IPS-NIHi11 (cell line): ENCODE measurements around the gene CITED2.
"Not testable (repeated sequence)": the region's sequence is repeated elsewhere in the genome, so short reads cannot be mapped to it uniquely, and the experiment has no call there.

Experiments
- DNase-seq: peaks from one replicate; pipeline ENCODE4 v3.0.0; 2012; ENCODE audit warnings: mixed read lengths, low spot score

CITED2 gene

GRCh38 chr6:139374357-139375225 is at the start of gene CITED2:
Gene CITED2, minus strand, starts transcription at chr6:139374648. Its CDS starts 704 bp downstream, at chr6:139373944.
- DNase-seq = peak; percentile 77

GRCh38 chr6:139423037-139423703 is 48.7 kb upstream of the CITED2 start:
- DNase-seq = no peak

- no peak for DNase-seq
These were observed 47.9 kb upstream of the CITED2 start for GRCh38 chr6:139422105-139423036.

- DNase-seq = no peak
These were observed 44.2 kb upstream of the CITED2 start for GRCh38 chr6:139418481-139419132.

GRCh38 chr6:139416146-139416545 is 41.7 kb upstream of the CITED2 start:
- DNase-seq = no peak

- no peak for DNase-seq
These were observed 40.9 kb upstream of the CITED2 start for GRCh38 chr6:139415365-139415764.

GRCh38 chr6:139412103-139412502 is 37.7 kb upstream of the CITED2 start:
- not testable (repeated sequence) for DNase-seq

GRCh38 chr6:139409026-139409425 is 34.6 kb upstream of the CITED2 start:
- DNase-seq = no peak

GRCh38 chr6:139407718-139408222 is 33.3 kb upstream of the CITED2 start:
- no peak for DNase-seq

GRCh38 chr6:139406577-139407343 is 32.3 kb upstream of the CITED2 start:
- no peak for DNase-seq

GRCh38 chr6:139402876-139403386 is 28.5 kb upstream of the CITED2 start:
- DNase-seq = no peak

GRCh38 chr6:139398658-139399057 is 24.2 kb upstream of the CITED2 start:
- no peak for DNase-seq

GRCh38 chr6:139395891-139396301 is 21.4 kb upstream of the CITED2 start:
- no peak for DNase-seq

GRCh38 chr6:139395371-139395770 is 20.9 kb upstream of the CITED2 start:
- no peak for DNase-seq

GRCh38 chr6:139394027-139394649 is 19.7 kb upstream of the CITED2 start:
- DNase-seq = no peak

- DNase-seq = no peak
These were observed 18.3 kb upstream of the CITED2 start for GRCh38 chr6:139392794-139393193.

- DNase-seq = no peak
These were observed 17.3 kb upstream of the CITED2 start for GRCh38 chr6:139391709-139392108.

GRCh38 chr6:139390447-139390846 is 16.0 kb upstream of the CITED2 start:
- DNase-seq = no peak

- no peak for DNase-seq
These were observed 13.9 kb upstream of the CITED2 start for GRCh38 chr6:139388384-139388783.

- DNase-seq = no peak
These were observed 12.0 kb upstream of the CITED2 start for GRCh38 chr6:139386404-139386803.
